ENCODE measurements around the gene TDRD12.

DNA sequence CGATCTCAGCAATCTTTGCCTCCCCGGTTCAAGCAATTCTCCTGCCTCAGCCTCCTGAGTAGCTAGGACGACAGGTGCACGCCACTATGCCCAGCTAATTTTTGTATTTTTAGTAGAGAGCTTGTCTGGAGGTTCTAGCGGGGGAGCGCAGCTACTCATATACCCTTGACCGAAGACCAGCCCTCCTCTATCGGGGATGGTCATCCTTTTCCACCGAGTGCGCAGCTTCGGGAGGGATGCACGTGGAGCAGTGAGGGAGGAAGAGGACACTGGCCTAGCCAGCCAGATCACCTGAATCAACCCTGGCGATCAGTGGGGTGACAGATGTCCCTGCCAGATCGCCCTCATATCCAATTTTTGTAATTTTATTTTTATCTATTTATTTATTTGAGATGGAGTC is 143.2 kb downstream of the TDRD12 start:
- TF ChIP-seq EZH2 (IDR thresholded peaks at IDR 0.05; ENCODE audit: low read depth, unreplicated experiment) (no peak), EZH2phosphoT487 (IDR thresholded peaks at IDR 0.05; ENCODE audit: unreplicated experiment) (no peak), CREB1 (CRISPR knock-in tag; IDR thresholded peaks at IDR 0.05; ENCODE audit: low read depth) (no peak), JUNB (IDR thresholded peaks at IDR 0.05; ENCODE audit: unreplicated experiment) (no peak), POLR2AphosphoS5 (IDR thresholded peaks at IDR 0.05; ENCODE audit: low read depth) (no peak), STAT1 (IDR thresholded peaks at IDR 0.05; ENCODE audit: unreplicated experiment) (no peak)
- TF ChIP-seq, protein P1, sequence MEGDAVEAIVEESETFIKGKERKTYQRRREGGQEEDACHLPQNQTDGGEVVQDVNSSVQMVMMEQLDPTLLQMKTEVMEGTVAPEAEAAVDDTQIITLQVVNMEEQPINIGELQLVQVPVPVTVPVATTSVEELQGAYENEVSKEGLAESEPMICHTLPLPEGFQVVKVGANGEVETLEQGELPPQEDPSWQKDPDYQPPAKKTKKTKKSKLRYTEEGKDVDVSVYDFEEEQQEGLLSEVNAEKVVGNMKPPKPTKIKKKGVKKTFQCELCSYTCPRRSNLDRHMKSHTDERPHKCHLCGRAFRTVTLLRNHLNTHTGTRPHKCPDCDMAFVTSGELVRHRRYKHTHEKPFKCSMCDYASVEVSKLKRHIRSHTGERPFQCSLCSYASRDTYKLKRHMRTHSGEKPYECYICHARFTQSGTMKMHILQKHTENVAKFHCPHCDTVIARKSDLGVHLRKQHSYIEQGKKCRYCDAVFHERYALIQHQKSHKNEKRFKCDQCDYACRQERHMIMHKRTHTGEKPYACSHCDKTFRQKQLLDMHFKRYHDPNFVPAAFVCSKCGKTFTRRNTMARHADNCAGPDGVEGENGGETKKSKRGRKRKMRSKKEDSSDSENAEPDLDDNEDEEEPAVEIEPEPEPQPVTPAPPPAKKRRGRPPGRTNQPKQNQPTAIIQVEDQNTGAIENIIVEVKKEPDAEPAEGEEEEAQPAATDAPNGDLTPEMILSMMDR (conservative IDR thresholded peaks at IDR 0.05; ENCODE audit: low read depth in 2 of 2): no peak
